Common myeloid progenitor, CD34-positive (primary cell): ENCODE measurements around the gene RBM14.
"Not testable (repeated sequence)": the region's sequence is repeated elsewhere in the genome, so short reads cannot be mapped to it uniquely, and the experiment has no call there.

ENCODE experiments used
- CTCF ChIA-PET: fragments of 350-600 bp; sonication (Branson Sonifier 250); formaldehyde crosslinking; loops from one replicate; lab custom pipeline; 2021; ENCODE audit warnings: antibody characterized with exemption; lab: Charles Lee
- POLR2A ChIA-PET: fragments of 350-600 bp; sonication (Branson Sonifier 250); formaldehyde crosslinking; loops from one replicate; lab custom pipeline; 2021; ENCODE audit warnings: antibody characterized with exemption; lab: Charles Lee
- DNase-seq, 3 donors: peaks; one replicate each; pipeline versions ENCODE4 v3.0.0 to v3.0.0-alpha.2; 2013
- H3K27ac ChIP-seq, 2 experiments: 1 replicate in 1 of 2; 2 replicates in 1 of 2; pipeline ENCODE4 v1.7.0; 2013; ENCODE audit warnings: inconsistent platforms in 2 of 2, low read length in 2 of 2, mild to moderate bottlenecking in 2 of 2, low read depth in 1 of 2, moderate library complexity in 1 of 2; ENCODE audit not compliant: severe bottlenecking in 2 of 2, insufficient read depth in 1 of 2, poor library complexity in 1 of 2
- H3K27me3 ChIP-seq, 5 experiments: replicated peaks in 2 of 5; 1 replicate in 3 of 5; 2 replicates in 2 of 5; pipeline versions ENCODE4 v1.6.1 to v1.7.0; 2013; ENCODE audit warnings: low read length in 4 of 5, mild to moderate bottlenecking in 2 of 5, moderate library complexity in 2 of 5, inconsistent platforms in 1 of 5; ENCODE audit not compliant: insufficient read depth in 5 of 5, control insufficient read depth in 4 of 5
- H3K36me3 ChIP-seq, 4 experiments: 1 replicate in 2 of 4; 2 replicates in 2 of 4; pipeline versions ENCODE4 v1.6.1 to v1.7.0; 2013; ENCODE audit warnings: low read length in 3 of 4, control low read depth in 1 of 4, mild to moderate bottlenecking in 1 of 4; ENCODE audit not compliant: control insufficient read depth in 4 of 4, insufficient read depth in 4 of 4
- H3K4me1 ChIP-seq, 4 experiments: 1 replicate in 3 of 4; 2 replicates in 1 of 4; pipeline versions ENCODE4 v1.6.1 to v1.7.1; 2013; ENCODE audit warnings: low read length in 3 of 4, mild to moderate bottlenecking in 3 of 4, control low read depth in 1 of 4, inconsistent platforms in 1 of 4, moderate library complexity in 1 of 4; ENCODE audit not compliant: control insufficient read depth in 4 of 4, insufficient read depth in 4 of 4; ENCODE audit errors: control extremely low read depth in 1 of 4
- H3K4me3 ChIP-seq, 7 experiments: 1 replicate in 4 of 7; 2 replicates in 3 of 7; pipeline versions ENCODE4 v1.5.1 to v1.7.0; 2013; ENCODE audit warnings: mild to moderate bottlenecking in 7 of 7, low read length in 6 of 7, moderate library complexity in 6 of 7, inconsistent platforms in 2 of 7, low read depth in 2 of 7, control low read depth in 1 of 7; ENCODE audit not compliant: insufficient read depth in 4 of 7, control insufficient read depth in 1 of 7; ENCODE audit errors: extremely low read depth in 1 of 7
- H3K9me3 ChIP-seq, 5 experiments: 1 replicate in 4 of 5; 2 replicates in 1 of 5; pipeline versions ENCODE4 v1.6.1 to v1.7.1; 2013; ENCODE audit warnings: low read length in 4 of 5, mild to moderate bottlenecking in 2 of 5, inconsistent platforms in 1 of 5, low read depth in 1 of 5, moderate library complexity in 1 of 5; ENCODE audit not compliant: control insufficient read depth in 4 of 5, insufficient read depth in 2 of 5; ENCODE audit errors: control extremely low read depth in 1 of 5
- WGBS: methylation state at CpG from one replicate; pipeline ENCODE4 v1.1.5; 2013; ENCODE audit not compliant: insufficient coverage; 5-methylcytosine and 5-hydroxymethylcytosine counted together

The RBM14 gene

DNA sequence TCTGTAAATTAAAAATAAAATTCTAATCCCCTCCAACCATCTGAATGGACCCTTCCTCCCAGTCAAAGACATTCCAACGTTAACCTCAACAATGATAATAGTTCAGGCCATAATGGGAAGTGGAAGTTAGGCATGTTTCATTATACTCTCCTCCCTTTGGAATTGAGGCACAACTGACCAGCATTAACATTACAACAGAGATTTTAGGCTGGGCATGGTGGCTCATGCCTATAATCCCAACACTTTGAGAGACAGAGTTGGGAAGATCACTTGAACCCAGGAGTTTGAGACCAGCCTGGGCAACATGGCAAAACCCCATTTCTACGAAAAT, 45.6 kb upstream of the RBM14 start:
- 82% methylated on average over 1 of the region's 2 CpGs for WGBS
- ChIA-PET POLR2A (no interaction called here), CTCF (no interaction called here)
- Histone ChIP-seq H3K27ac (no peak overlapping the region), H3K27me3 (no peaks in the 10 kb centered on the region), H3K9me3 (no peaks in the 10 kb centered on the region), H3K4me1 (peaks cover 0 to 14% (median 10%) of the 10 kb centered on the region in 4 experiments), H3K4me3 (no peak overlapping the region), H3K36me3 (peaks cover 0 to 3% (median under 1%) of the 10 kb centered on the region in 4 experiments)
- no peak for DNase-seq

DNA sequence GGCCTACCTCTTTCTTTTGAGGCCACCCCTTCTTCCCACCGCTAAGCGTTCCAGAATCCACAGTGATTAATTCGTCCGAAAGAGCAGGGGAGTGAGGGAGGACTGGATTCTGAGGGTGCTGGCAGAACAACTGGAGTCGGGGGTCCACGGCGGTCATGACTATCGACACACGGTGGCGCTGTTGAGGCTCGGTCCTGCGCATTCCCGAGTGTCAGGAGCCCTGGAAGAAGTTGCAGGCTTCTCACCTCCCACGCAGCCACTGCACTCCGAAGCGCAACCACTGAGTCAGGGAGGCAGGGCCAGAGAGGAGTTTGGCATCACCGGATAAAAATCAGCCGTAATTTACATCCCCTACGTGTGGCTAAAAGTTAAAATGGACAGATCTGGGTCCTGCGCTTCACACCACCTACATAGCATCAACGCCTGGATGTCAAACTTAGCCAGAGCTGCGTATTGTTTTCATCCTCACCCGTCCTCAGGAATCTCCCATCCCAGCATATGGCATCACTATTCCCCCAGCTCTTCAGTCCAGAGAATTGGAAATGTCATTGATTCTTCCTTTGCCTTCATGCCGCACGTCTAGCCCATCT, 37.3 kb upstream of the RBM14 start:
- no peak overlapping the region for H3K27ac ChIP-seq
- H3K4me3 ChIP-seq: no peak overlapping the region
- peak; percentile 63 to 74 (median 66) for DNase-seq
- no peaks in the 10 kb centered on the region for H3K27me3 ChIP-seq
- CTCF ChIA-PET: interaction anchor here (0.6 to 6.3 kb wide), 24 partner anchors 10 to 103 kb away, joined by 3 to 55 read pairs (median 4); partner anchors contain the start of genes CCDC87, CCS, CTSF and RBM4
- peaks cover 0 to 3% (median 0%) of the 10 kb centered on the region in 4 experiments for H3K4me1 ChIP-seq
- peaks cover 0 to 6% (median 3%) of the 10 kb centered on the region in 5 experiments for H3K9me3 ChIP-seq
- H3K36me3 ChIP-seq: no peaks in the 10 kb centered on the region
- POLR2A ChIA-PET: interaction anchor here (0.6 to 1.7 kb wide), 4 partner anchors 37 to 99 kb away, joined by 3 to 4 read pairs (median 3); partner anchors contain the start of gene RBM4
- WGBS: 20% methylated on average over 25 of the region's 25 CpGs

DNA sequence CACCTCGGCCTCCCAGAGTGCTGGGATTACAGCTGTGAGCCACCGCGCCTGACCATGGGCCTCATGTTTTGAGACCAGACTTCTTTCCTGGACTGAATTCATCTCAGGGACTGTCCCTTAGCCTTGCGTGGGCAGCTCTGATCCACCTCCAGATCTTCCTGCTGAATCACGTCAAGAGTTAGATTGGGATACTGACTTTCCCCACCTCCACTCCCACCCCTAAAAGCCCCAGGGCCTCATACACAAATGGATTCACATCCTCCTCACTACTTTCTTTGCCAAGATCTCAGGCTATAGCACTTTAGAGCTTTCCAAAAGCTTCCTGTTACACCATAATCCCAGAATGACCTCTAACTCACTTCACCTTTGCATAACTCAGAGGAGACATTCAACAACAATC, 35.6 kb upstream of the RBM14 start:
- no peak overlapping the region for H3K4me3 ChIP-seq
- CTCF ChIA-PET: interaction anchor here (0.8 to 6.3 kb wide), 10 partner anchors 8 to 535 kb away, joined by 3 to 55 read pairs (median 4); partner anchors contain the start of genes CCDC87, CCS, CTSF and RBM4
- POLR2A ChIA-PET: no interaction called here

DNA sequence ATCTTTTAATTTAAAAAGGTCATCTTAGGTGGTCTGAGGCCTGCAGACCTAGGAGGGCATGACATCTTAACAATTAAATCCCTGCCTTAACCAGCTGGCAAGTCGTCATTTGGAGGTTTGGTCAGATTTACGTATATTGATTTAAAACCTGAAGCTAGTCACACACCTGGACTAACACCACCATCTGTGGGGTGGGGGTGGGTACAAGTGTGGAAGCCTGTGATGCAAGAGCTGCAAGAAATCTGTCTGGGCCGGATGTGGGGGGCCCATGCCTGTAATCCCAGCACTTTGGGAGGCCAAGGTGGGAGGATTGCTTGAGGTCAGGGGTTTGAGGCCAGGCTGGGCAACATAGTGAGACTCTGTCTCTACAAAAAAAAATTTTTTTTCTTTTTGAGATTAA, 35.2 kb upstream of the RBM14 start:
- H3K4me3 ChIP-seq: no peak overlapping the region
- H3K27ac ChIP-seq: no peak overlapping the region
- H3K9me3 ChIP-seq: peaks cover 0 to 6% (median 3%) of the 10 kb centered on the region in 5 experiments
- H3K36me3 ChIP-seq: no peaks in the 10 kb centered on the region
- WGBS: 100% methylated on average over 1 of the region's 3 CpGs
- H3K4me1 ChIP-seq: peaks cover 0 to 3% (median 0%) of the 10 kb centered on the region in 4 experiments
- DNase-seq: no peak
- CTCF ChIA-PET: interaction anchor here (0.8 to 6.3 kb wide), 10 partner anchors 8 to 535 kb away, joined by 3 to 55 read pairs (median 3); partner anchors contain the start of genes CCDC87, CCS, CTSF and RBM4
- POLR2A ChIA-PET: no interaction called here
- H3K27me3 ChIP-seq: no peaks in the 10 kb centered on the region

More for the DNA sequence above, 35.6 kb upstream of the RBM14 start:
- 96% methylated on average over 5 of the region's 5 CpGs for WGBS
- Histone ChIP-seq H3K36me3 (no peaks in the 10 kb centered on the region), H3K9me3 (peaks cover 0 to 6% (median 3%) of the 10 kb centered on the region in 5 experiments), H3K4me1 (peaks cover 0 to 3% (median 0%) of the 10 kb centered on the region in 4 experiments), H3K27me3 (no peaks in the 10 kb centered on the region), H3K27ac (no peak overlapping the region)
- no peak for DNase-seq

DNA sequence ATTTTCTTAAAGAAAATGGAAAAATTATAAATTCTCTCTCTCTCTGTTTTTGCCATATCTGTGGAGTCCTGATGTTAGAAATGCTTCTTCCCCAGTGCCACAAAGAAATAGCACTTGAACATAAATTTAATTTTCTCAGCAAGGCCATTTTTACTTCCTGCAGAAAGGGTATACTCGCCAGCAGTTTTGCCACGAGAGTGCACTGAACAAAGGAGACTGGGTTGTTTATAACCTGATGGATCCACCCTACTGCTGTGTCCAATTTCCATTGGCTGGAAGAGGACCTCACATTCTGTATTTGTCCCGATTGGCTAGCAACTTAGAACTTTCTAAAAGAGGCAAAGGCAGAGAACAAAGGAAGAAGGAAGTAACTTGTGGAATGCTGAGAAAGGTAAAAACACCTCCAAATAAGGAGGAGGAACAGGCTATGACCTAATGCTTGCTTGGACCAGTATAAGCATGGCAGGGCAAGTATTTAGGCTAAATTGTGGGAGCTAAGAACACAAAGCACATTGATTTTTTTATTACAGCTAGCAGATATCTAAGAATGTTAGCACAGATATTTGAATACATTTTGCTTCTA, 33.8 kb upstream of the RBM14 start:
- H3K4me3 ChIP-seq, DNase-seq, H3K27me3 ChIP-seq, H3K27ac ChIP-seq, POLR2A ChIA-PET, H3K36me3 ChIP-seq, H3K4me1 ChIP-seq, H3K9me3 ChIP-seq: not testable (repeated sequence)
- CTCF ChIA-PET: interaction anchor here (2.0 kb wide), 1 partner anchor 95 kb away, joined by 8 read pairs; the partner anchor contains the start of gene RBM4B
- 100% methylated on average over 3 of the region's 3 CpGs for WGBS

DNA sequence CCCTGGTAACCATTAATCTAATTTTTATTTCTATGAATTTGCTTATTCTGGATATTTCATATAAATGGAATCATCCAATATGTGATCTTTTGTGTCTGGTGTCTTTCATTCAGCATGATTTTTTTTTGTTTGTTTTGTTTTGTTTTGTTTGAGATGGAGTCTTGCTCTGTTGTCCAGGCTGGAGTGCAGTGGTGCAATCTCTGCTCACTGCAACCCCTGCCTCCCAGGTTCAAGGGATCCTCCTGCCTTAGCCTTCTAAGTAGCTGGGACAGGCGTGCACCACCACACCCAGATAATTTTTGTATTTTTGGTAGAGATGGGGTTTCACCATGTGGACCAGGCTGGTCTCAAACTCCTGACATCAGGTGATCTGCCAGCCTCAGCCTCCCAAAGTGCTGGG, 31.0 kb upstream of the RBM14 start:
- H3K4me1 ChIP-seq, H3K36me3 ChIP-seq, H3K27me3 ChIP-seq, H3K27ac ChIP-seq, H3K4me3 ChIP-seq, POLR2A ChIA-PET, DNase-seq, H3K9me3 ChIP-seq: not testable (repeated sequence)
- no CpG with 5 or more reads among the region's 1 CpG for WGBS
- CTCF ChIA-PET: interaction anchor here (1.6 kb wide), 1 partner anchor 10 kb away, joined by 5 read pairs; no protein-coding TSS in a partner anchor

DNA sequence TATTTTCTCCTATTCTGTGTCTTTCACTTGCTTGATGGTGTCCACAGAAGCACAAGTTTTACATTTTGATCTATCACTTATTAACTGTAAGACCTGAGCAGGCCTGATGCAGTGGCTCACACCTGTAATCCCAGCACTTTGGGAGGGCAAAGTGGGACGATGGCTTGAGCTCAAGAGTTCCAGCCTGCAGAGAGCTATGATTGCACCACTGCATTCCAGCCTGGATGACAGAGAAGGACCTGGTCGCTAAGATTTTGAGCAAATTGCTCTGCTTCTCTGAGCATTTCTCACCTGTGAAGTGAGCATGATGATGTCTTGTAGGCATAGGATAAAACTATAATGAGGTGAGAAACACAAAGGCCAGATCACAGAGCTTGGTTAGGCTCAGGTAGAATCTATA, 30.3 kb upstream of the RBM14 start:
- DNase-seq: no peak
- CTCF ChIA-PET: interaction anchor here (1.6 kb wide), 1 partner anchor 9 kb away, joined by 5 read pairs; no protein-coding TSS in a partner anchor
- H3K4me3 ChIP-seq: no peak overlapping the region
- H3K4me1 ChIP-seq: no peaks in the 10 kb centered on the region
- no peaks in the 10 kb centered on the region for H3K36me3 ChIP-seq
- no peak overlapping the region for H3K27ac ChIP-seq
- no peaks in the 10 kb centered on the region for H3K27me3 ChIP-seq
- peaks cover 0 to 6% (median 3%) of the 10 kb centered on the region in 5 experiments for H3K9me3 ChIP-seq
- POLR2A ChIA-PET: no interaction called here
- WGBS: 51% methylated on average over 2 of the region's 2 CpGs
